ENCODE measurements around the gene TSEN54. TPM values are rescaled to one million over a fixed set of nuclear protein-coding genes. Genes with fewer than 3 reads are reported as not detected.
A peak's percentile ranks its signal among the peaks of the same experiment; 100 is the strongest.

The TSEN54 gene
- total and polyA plus RNA-seq, 12 donors = 17.9 to 67.8 (median 26.4) TPM

GRCh38 chr17:75488693-75489510 is 27.4 kb upstream of the TSEN54 start:
- DNase-seq = no peak
- WGBS, 4 donors = 91 to 97% (median 92%) methylated on average over 14 to 24 of the region's 24 CpGs
- Histone ChIP-seq H3K4me1 (replicated peaks in 1 of 2) (peaks cover 6 to 41% of the 10 kb centered on the region in 2 donors), H3K4me3 (no peak overlapping the region), H3K36me3 (replicated peaks in 1 of 2) (peaks cover 0 to 40% of the 10 kb centered on the region in 2 donors), H3K27ac (peak overlapping the region in 1 of 5 donors; percentile 39), H3K27me3 (no peaks in the 10 kb centered on the region), H3K9me3 (replicated peaks in 1 of 3) (no peaks in the 10 kb centered on the region)
- intact Hi-C loops (cut with DNase I) = no loop called here
- TF ChIP-seq POLR2A (IDR thresholded peaks at IDR 0.05) = no peak
- TF ChIP-seq CTCF (IDR thresholded peaks at IDR 0.05) = no peak

GRCh38 chr17:75489511-75489955 is 26.8 kb upstream of the TSEN54 start:
- 70 to 85% (median 80%) methylated on average over 9 to 14 of the region's 14 CpGs for WGBS, 4 donors
- no peak for TF ChIP-seq POLR2A (IDR thresholded peaks at IDR 0.05)
- no peak for TF ChIP-seq CTCF (IDR thresholded peaks at IDR 0.05)
- Histone ChIP-seq H3K4me3 (no peak overlapping the region), H3K27ac (peak overlapping the region in 1 of 5 donors; percentile 39), H3K9me3 (replicated peaks in 1 of 3) (no peaks in the 10 kb centered on the region), H3K27me3 (no peaks in the 10 kb centered on the region), H3K4me1 (replicated peaks in 1 of 2) (peaks cover 6 to 38% of the 10 kb centered on the region in 2 donors), H3K36me3 (replicated peaks in 1 of 2) (peaks cover 0 to 46% of the 10 kb centered on the region in 2 donors)
- no peak for DNase-seq
- intact Hi-C loops (cut with DNase I) = no loop called here

- Histone ChIP-seq H3K27ac (peak overlapping the region in 1 of 5 donors; percentile 52), H3K4me1 (replicated peaks in 1 of 2) (peaks cover 1 to 31% of the 10 kb centered on the region in 2 donors), H3K9me3 (replicated peaks in 1 of 3) (no peaks in the 10 kb centered on the region), H3K27me3 (no peaks in the 10 kb centered on the region), H3K4me3 (no peak overlapping the region), H3K36me3 (replicated peaks in 1 of 2) (peaks cover 0 to 53% of the 10 kb centered on the region in 2 donors)
- no peak for TF ChIP-seq POLR2A (IDR thresholded peaks at IDR 0.05)
- TF ChIP-seq CTCF (IDR thresholded peaks at IDR 0.05) = no peak
- intact Hi-C loops (cut with DNase I) = no loop called here
- DNase-seq = no peak
- WGBS, 4 donors = 73 to 93% (median 78%) methylated on average over 8 to 14 of the region's 14 CpGs
Measured at GRCh38 chr17:75490173-75490743, 26.1 kb upstream of the TSEN54 start.

GRCh38 chr17:75490953-75491649 is 25.2 kb upstream of the TSEN54 start:
- H3K4me1 ChIP-seq (replicated peaks in 1 of 2) = peaks cover 0 to 23% of the 10 kb centered on the region in 2 donors
- WGBS, 4 donors = 82 to 89% (median 84%) methylated on average over 12 to 19 of the region's 19 CpGs
- no peak overlapping the region for H3K4me3 ChIP-seq
- H3K36me3 ChIP-seq (replicated peaks in 1 of 2) = peaks cover 0 to 62% of the 10 kb centered on the region in 2 donors
- H3K27me3 ChIP-seq = no peaks in the 10 kb centered on the region
- DNase-seq = no peak
- intact Hi-C loops (cut with DNase I) = no loop called here
- H3K9me3 ChIP-seq (replicated peaks in 1 of 3) = no peaks in the 10 kb centered on the region
- TF ChIP-seq CTCF (IDR thresholded peaks at IDR 0.05) = no peak
- no peak for TF ChIP-seq POLR2A (IDR thresholded peaks at IDR 0.05)
- H3K27ac ChIP-seq = peak overlapping the region in 1 of 5 donors; percentile 52
